Prostate gland (tissue), 2 donors: ENCODE measurements around the gene GNAI3. TPM values are rescaled to one million over a fixed set of nuclear protein-coding genes. Genes with fewer than 3 reads are reported as not detected.

Experiments
- DNase-seq: peaks from one replicate; pipeline ENCODE4 v3.0.0-alpha.2; 2019; ENCODE audit warnings: low spot score
- H3K27ac ChIP-seq, 2 donors: fragments of 200-600 bp; sonication (generic); 2 replicates each; pipeline ENCODE4 v1.5.1; 2017 to 2019
- H3K27me3 ChIP-seq: fragments of 200-600 bp; sonication (generic); replicated peaks from 2 replicates; pipeline ENCODE4 v1.5.1; 2019; ENCODE audit not compliant: insufficient read depth
- H3K36me3 ChIP-seq, 2 donors: fragments of 200-600 bp; sonication (generic); 1 replicate in 1 of 2; 2 replicates in 1 of 2; pipeline versions ENCODE4 v1.5.1 to v1.8.1; 2017 to 2019
- H3K4me1 ChIP-seq: fragments of 200-600 bp; sonication (generic); replicated peaks from 2 replicates; pipeline ENCODE4 v1.5.1; 2019
- H3K4me3 ChIP-seq, 2 donors: fragments of 200-600 bp; sonication (generic); 2 replicates each; pipeline ENCODE4 v1.5.1; 2017 to 2019
- H3K9me3 ChIP-seq: fragments of 200-600 bp; sonication (generic); 2 replicates; pipeline ENCODE4 v1.5.1; 2017
- CTCF ChIP-seq, 4 experiments: fragments of 200-600 bp in 2 of 4; fragments of 450-650 bp in 2 of 4; sonication (generic) in 2 of 4; IDR thresholded peaks; 1 replicate in 3 of 4; 2 replicates in 1 of 4; pipeline ENCODE4 v1.5.1; 2016 to 2019; ENCODE audit warnings: antibody characterized with exemption in 4 of 4, mild to moderate bottlenecking in 2 of 4, moderate library complexity in 2 of 4
- POLR2A ChIP-seq: fragments of 450-650 bp; IDR thresholded peaks from one replicate; pipeline ENCODE4 v1.6.1; 2016; ENCODE audit warnings: antibody characterized with exemption, mild to moderate bottlenecking
- POLR2AphosphoS5 ChIP-seq: sonication (generic); formaldehyde crosslinking; IDR thresholded peaks from one replicate; pipeline ENCODE4 v1.6.1; 2017; ENCODE audit warnings: antibody characterized with exemption
- WGBS: methylation state at CpG from one replicate; pipeline ENCODE4 v1.1.5; 2018; 5-methylcytosine and 5-hydroxymethylcytosine counted together
- intact Hi-C: fragments of 100-400 bp; cut with DNase I; formaldehyde crosslinking; loops from one replicate; pipeline ENCODE4 v1.14.2; 2022
- total RNA-seq, 2 donors: library from RNA; depleted of rRNA; stranded (reverse); fragments of >200 nt; gene quantifications; one replicate each; pipeline ENCODE4 v1.1.0, GENCODE V29; 2016

GNAI3 gene
- total RNA-seq, 2 donors from 2014 or later, result 5.1 to 5.4 TPM

GRCh38 chr1:109605381-109605780, 57.0 kb downstream of the GNAI3 start:
- Histone ChIP-seq H3K9me3 (no peaks in the 10 kb centered on the region), H3K27me3 (no peaks in the 10 kb centered on the region), H3K27ac (no peak overlapping the region), H3K36me3 (no peaks in the 10 kb centered on the region), H3K4me1 (no peaks in the 10 kb centered on the region), H3K4me3 (no peak overlapping the region)
- DNase-seq, result no peak
- intact Hi-C loops, result no loop called here
- 73% methylated on average over 1 of the region's 1 CpG for WGBS
- TF ChIP-seq CTCF (IDR thresholded peaks at IDR 0.05), result no peak
- TF ChIP-seq POLR2AphosphoS5, result no peak
- no peak for TF ChIP-seq POLR2A

- 96% methylated on average over 3 of the region's 3 CpGs for WGBS
- no peaks in the 10 kb centered on the region for H3K27me3 ChIP-seq
- no peaks in the 10 kb centered on the region for H3K9me3 ChIP-seq
- intact Hi-C loops, result no loop called here
- H3K36me3 ChIP-seq, result no peaks in the 10 kb centered on the region
- no peak overlapping the region for H3K4me3 ChIP-seq
- no peak overlapping the region for H3K27ac ChIP-seq
- TF ChIP-seq POLR2AphosphoS5, result no peak
- no peak for TF ChIP-seq POLR2A
- no peak for TF ChIP-seq CTCF (IDR thresholded peaks at IDR 0.05)
- no peaks in the 10 kb centered on the region for H3K4me1 ChIP-seq
- no peak for DNase-seq
These were observed 61.5 kb downstream of the GNAI3 start for GRCh38 chr1:109609881-109610280.

- Histone ChIP-seq H3K27ac (no peak overlapping the region), H3K36me3 (no peaks in the 10 kb centered on the region), H3K9me3 (no peaks in the 10 kb centered on the region), H3K4me1 (no peaks in the 10 kb centered on the region), H3K27me3 (no peaks in the 10 kb centered on the region), H3K4me3 (no peak overlapping the region)
- 39% methylated on average over 3 of the region's 3 CpGs for WGBS
- TF ChIP-seq POLR2AphosphoS5 (no peak), POLR2A (no peak), CTCF (IDR thresholded peaks at IDR 0.05) (no peak)
- intact Hi-C loops, result no loop called here
- no peak for DNase-seq
These were observed 62.3 kb downstream of the GNAI3 start for GRCh38 chr1:109610609-109611307.

GRCh38 chr1:109611308-109611990, 63.0 kb downstream of the GNAI3 start:
- Histone ChIP-seq H3K36me3 (no peaks in the 10 kb centered on the region), H3K9me3 (no peaks in the 10 kb centered on the region), H3K4me1 (no peaks in the 10 kb centered on the region), H3K27me3 (no peaks in the 10 kb centered on the region), H3K4me3 (no peak overlapping the region), H3K27ac (no peak overlapping the region)
- no peak for DNase-seq
- 92% methylated on average over 13 of the region's 13 CpGs for WGBS
- TF ChIP-seq POLR2A, result no peak
- no peak for TF ChIP-seq CTCF (IDR thresholded peaks at IDR 0.05)
- TF ChIP-seq POLR2AphosphoS5, result no peak
- intact Hi-C loops, result no loop called here
